Body of pancreas (tissue), 4 donors: Measurements from ENCODE around the gene CLMN. TPM values are rescaled to one million over a fixed set of nuclear protein-coding genes. Genes with fewer than 3 reads are reported as not detected.

Experiments used
- ATAC-seq: fragments of 150-250 bp; one replicate; pipeline ENCODE4 v1.9.1; 2016
- DNase-seq, 4 donors: peaks; one replicate each; pipeline ENCODE4 v3.0.0-alpha.2; 2019
- H3K27ac ChIP-seq, 4 donors: fragments of 200-600 bp; sonication (generic); 1 replicate in 3 of 4; 2 replicates in 1 of 4; pipeline versions ENCODE4 v1.5.1 to v1.6.1; 2016 to 2019; ENCODE audit warnings: mild to moderate bottlenecking in 1 of 4, mixed read lengths in 1 of 4, moderate library complexity in 1 of 4
- H3K27me3 ChIP-seq, 2 donors: fragments of 200-600 bp; sonication (generic); one replicate each; pipeline ENCODE4 v1.6.0; 2016; ENCODE audit warnings: mild to moderate bottlenecking in 1 of 2
- H3K36me3 ChIP-seq, 2 donors: fragments of 200-600 bp; sonication (generic); replicated peaks in 1 of 2; 2 replicates each; pipeline ENCODE4 v1.5.1; 2016; ENCODE audit warnings: low read depth in 2 of 2; ENCODE audit not compliant: insufficient read depth in 1 of 2
- H3K4me1 ChIP-seq: fragments of 200-600 bp; sonication (generic); one replicate; pipeline ENCODE4 v1.6.0; 2016
- H3K4me3 ChIP-seq, 2 donors: fragments of 200-600 bp; sonication (generic); 1 replicate in 1 of 2; 2 replicates in 1 of 2; pipeline ENCODE4 v1.5.1; 2016 to 2019
- H3K9me3 ChIP-seq, 3 donors: fragments of 200-600 bp; sonication (generic); 1 replicate in 2 of 3; 2 replicates in 1 of 3; pipeline ENCODE4 v1.5.1; 2016
- POLR2A ChIP-seq, 3 donors: fragments of 450-650 bp; IDR thresholded peaks; one replicate each; pipeline ENCODE4 v1.6.1; 2016; ENCODE audit warnings: antibody characterized with exemption in 3 of 3, mild to moderate bottlenecking in 2 of 3
- WGBS, 2 donors: methylation state at CpG; one replicate each; pipeline ENCODE4 v1.1.5; 2017; 5-methylcytosine and 5-hydroxymethylcytosine counted together
- intact Hi-C: fragments of 100-400 bp; cut with DNase I; formaldehyde crosslinking; loops from one replicate; pipeline ENCODE4 v1.15.1; 2023
- total RNA-seq, 2 donors: library from RNA; depleted of rRNA; stranded (reverse); fragments of >200 nt; gene quantifications; one replicate each; pipeline ENCODE4 v1.1.0, GENCODE V29; 2016
- TF ChIP-seq, protein P1 (sequence below), 7 experiments: fragments of 450-650 bp in 4 of 7; fragments of 200-600 bp in 3 of 7; sonication (generic) in 3 of 7; IDR thresholded peaks; one replicate each; pipeline ENCODE4 v1.5.1; 2016 to 2019; ENCODE audit warnings: antibody characterized with exemption in 7 of 7

Gene CLMN
- total RNA-seq, 2 donors from 2014 or later = 53.7 to 54.7 TPM

DNA sequence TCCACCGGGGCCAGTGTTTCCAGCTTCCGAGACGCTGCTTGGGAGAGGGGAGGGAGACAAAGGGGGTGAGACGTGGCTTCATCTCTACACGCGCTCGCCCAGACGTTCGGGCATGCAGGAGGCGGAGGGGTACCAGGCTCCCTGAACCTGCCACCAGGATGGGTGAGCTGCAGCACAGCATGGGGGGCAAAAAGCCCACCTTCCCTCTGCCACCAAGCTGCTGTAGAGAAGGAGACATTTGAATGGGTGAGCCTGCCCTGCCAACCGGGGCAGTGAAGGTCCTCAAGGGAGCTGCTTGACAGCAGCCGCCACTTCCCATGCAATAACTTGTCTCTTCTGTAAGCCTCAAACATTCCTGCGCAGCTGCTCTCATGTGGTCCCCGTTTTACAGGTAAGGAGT lies 83.9 kb downstream of the CLMN start:
- H3K4me1 ChIP-seq = peaks cover 90% of the 10 kb centered on the region
- H3K27me3 ChIP-seq = no peaks in the 10 kb centered on the region
- ATAC-seq = no peak
- TF ChIP-seq, protein P1, sequence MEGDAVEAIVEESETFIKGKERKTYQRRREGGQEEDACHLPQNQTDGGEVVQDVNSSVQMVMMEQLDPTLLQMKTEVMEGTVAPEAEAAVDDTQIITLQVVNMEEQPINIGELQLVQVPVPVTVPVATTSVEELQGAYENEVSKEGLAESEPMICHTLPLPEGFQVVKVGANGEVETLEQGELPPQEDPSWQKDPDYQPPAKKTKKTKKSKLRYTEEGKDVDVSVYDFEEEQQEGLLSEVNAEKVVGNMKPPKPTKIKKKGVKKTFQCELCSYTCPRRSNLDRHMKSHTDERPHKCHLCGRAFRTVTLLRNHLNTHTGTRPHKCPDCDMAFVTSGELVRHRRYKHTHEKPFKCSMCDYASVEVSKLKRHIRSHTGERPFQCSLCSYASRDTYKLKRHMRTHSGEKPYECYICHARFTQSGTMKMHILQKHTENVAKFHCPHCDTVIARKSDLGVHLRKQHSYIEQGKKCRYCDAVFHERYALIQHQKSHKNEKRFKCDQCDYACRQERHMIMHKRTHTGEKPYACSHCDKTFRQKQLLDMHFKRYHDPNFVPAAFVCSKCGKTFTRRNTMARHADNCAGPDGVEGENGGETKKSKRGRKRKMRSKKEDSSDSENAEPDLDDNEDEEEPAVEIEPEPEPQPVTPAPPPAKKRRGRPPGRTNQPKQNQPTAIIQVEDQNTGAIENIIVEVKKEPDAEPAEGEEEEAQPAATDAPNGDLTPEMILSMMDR (IDR thresholded peaks at IDR 0.05) = no peak
- no peak for TF ChIP-seq POLR2A (IDR thresholded peaks at IDR 0.05)
- H3K9me3 ChIP-seq = no peaks in the 10 kb centered on the region
- H3K27ac ChIP-seq = peak overlapping the region in 3 of 4 donors; percentile 63 to 84 (median 81)
- DNase-seq = no peak
- 95 to 97% methylated on average over 12 to 14 of the region's 14 CpGs for WGBS, 2 donors
- H3K36me3 ChIP-seq = no peaks in the 10 kb centered on the region
- H3K4me3 ChIP-seq = no peak overlapping the region
- intact Hi-C loops = no loop called here

DNA sequence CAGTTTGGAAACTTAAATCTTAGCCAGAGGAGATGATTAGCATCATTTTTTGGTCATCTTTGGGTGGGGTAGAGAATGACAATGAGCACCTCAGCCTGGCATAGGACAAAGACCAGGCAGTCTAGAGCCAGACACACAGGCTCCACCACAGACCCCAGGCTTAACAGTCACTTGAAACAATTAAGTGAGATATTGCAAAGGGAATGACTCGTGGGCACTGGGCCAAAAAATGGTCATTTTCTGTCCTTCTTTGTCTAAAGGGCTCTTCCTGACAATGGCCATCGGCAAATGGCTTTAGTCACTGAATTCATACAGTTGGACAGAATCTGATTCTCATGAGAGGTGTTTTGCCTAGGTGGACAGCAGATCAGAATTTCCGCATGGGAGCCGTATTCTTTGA lies 84.4 kb downstream of the CLMN start:
- H3K4me3 ChIP-seq = no peak overlapping the region
- peak overlapping the region in 3 of 4 donors; percentile 63 to 84 (median 81) for H3K27ac ChIP-seq
- intact Hi-C loops = no loop called here
- H3K36me3 ChIP-seq = no peaks in the 10 kb centered on the region
- no peak for TF ChIP-seq POLR2A (IDR thresholded peaks at IDR 0.05)
- TF ChIP-seq, protein P1 (IDR thresholded peaks at IDR 0.05) = no peak
- DNase-seq (no peak), ATAC-seq (no peak)
- 90 to 96% methylated on average over 4 of the region's 4 CpGs for WGBS, 2 donors
- no peaks in the 10 kb centered on the region for H3K27me3 ChIP-seq
- H3K4me1 ChIP-seq = peaks cover 90% of the 10 kb centered on the region
- H3K9me3 ChIP-seq = no peaks in the 10 kb centered on the region

DNA sequence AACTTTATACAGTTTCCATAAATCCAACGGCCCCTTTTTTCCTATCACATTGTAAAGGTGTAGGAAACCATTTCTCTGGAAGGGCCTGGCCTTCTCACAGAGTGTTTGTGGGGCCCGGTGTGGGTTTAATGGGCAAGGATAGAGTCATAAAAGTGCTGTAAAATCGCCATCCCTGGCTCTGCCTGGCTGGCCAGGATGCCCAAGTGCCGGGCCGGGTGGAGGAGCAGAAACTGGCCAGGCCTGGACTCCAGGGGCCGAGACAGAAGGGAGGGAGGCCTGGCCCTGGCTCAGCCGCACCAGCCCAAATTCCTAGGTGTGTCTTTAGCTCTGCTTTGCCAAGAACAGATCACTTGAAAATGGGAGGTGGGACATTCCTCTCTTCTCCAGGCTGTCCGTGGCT lies 85.3 kb downstream of the CLMN start:
- peak overlapping the region; percentile 63 to 84 (median 82) for H3K27ac ChIP-seq
- no peaks in the 10 kb centered on the region for H3K27me3 ChIP-seq
- H3K4me1 ChIP-seq = peaks cover 88% of the 10 kb centered on the region
- no peaks in the 10 kb centered on the region for H3K9me3 ChIP-seq
- no peaks in the 10 kb centered on the region for H3K36me3 ChIP-seq
- no peak for ATAC-seq
- DNase-seq = no peak
- intact Hi-C loops = no loop called here
- TF ChIP-seq POLR2A (IDR thresholded peaks at IDR 0.05) = no peak
- TF ChIP-seq, protein P1 (IDR thresholded peaks at IDR 0.05) = no peak
- H3K4me3 ChIP-seq = no peak overlapping the region
- 64 to 69% methylated on average over 8 of the region's 8 CpGs for WGBS, 2 donors

DNA sequence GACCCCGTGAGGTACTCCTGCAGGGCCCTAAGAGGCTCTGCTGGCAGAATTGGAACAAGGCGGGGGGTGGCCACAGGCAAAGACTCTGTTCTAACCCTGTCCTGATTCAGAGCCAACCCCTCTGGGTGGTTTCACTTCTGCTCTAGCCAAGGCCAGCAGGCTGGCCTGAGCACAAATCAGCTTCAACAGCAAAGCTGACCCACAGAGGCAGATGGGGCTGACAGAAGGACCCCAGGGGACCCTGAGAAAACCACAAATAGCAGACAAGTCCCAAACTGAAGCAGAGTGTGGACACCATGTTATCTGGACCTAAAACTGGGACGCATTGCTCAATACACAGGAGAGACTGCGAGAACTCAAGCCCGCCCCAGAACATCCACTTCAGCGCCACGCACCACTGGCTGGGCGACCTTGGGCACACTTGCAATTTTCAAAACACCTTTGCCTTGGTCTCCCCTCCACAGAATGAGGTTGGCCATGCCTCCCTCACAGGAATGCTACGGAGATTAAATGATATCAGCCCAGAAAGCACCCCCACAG lies 85.9 kb downstream of the CLMN start:
- peak; percentile 60 to 73 (median 70) for DNase-seq
- 42 to 45% methylated on average over 8 to 9 of the region's 9 CpGs for whole genome bisulfite sequencing, 2 donors
- Histone ChIP-seq H3K27ac (peak overlapping the region; percentile 63 to 84 (median 82)), H3K4me1 (peaks cover 81% of the 10 kb centered on the region), H3K27me3 (no peaks in the 10 kb centered on the region), H3K9me3 (no peaks in the 10 kb centered on the region), H3K4me3 (no peak overlapping the region), H3K36me3 (no peaks in the 10 kb centered on the region)
- intact Hi-C loops = no loop called here
- TF ChIP-seq POLR2A (IDR thresholded peaks at IDR 0.05) = peak in 1 of 3 donors; percentile 25
- TF ChIP-seq, protein P1 (IDR thresholded peaks at IDR 0.05) = peak in 1 of 7 experiments; percentile 5
- ATAC-seq = peak; percentile 78
